ENCODE measurements around the gene USP17L30.
"Not testable (repeated sequence)": the region's sequence is repeated elsewhere in the genome, so short reads cannot be mapped to it uniquely, and the experiment has no call there.

Gene USP17L30, protein sequence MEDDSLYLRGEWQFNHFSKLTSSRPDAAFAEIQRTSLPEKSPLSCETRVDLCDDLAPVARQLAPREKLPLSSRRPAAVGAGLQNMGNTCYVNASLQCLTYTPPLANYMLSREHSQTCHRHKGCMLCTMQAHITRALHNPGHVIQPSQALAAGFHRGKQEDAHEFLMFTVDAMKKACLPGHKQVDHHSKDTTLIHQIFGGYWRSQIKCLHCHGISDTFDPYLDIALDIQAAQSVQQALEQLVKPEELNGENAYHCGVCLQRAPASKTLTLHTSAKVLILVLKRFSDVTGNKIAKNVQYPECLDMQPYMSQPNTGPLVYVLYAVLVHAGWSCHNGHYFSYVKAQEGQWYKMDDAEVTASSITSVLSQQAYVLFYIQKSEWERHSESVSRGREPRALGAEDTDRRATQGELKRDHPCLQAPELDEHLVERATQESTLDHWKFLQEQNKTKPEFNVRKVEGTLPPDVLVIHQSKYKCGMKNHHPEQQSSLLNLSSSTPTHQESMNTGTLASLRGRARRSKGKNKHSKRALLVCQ

DNA sequence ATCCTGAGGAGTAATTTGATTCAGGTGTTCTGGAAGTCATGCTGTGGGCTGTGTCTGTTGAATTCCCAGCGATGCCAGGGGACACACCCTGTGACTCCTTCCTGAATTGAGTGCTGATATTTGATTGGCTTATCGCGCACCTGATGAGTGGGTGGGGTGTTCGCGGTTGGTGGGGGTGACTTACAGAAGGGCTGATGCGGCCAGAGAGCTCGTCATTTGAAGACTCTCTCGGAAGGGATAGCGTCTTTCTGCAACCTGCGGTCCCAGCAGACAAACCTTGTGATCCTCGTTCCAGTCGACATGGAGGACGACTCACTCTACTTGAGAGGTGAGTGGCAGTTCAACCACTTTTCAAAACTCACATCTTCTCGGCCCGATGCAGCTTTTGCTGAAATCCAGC lies at the start of gene USP17L30:
USP17L30 (plus strand) TSS at position 301 of the 400 bp plus-strand sequence; CDS start at position 301, 0 bp downstream.
- DNase-seq (ENCODE audit: low spot score) = not testable (repeated sequence)

DNA sequence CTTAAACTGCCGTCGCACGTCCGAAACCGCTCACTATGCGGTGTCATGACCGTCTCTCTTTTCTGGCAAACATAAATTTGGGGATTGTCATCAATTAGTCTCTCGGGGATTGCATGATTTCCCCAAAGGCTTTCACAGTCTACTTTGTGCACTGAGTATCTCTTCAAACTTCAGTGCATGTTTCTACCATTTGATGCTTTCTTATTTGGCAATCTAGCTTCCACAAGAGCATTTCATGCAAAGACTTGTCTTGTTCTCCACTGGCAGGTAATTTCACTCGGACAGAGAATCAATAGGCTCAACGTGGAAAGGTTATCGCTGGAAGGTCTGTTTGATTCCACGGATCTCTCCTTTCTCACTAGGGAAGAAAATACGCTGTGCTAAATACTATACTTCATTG lies 38.7 kb upstream of the USP17L30 start:
- DNase-seq (ENCODE audit: low spot score) = not testable (repeated sequence)

DNA sequence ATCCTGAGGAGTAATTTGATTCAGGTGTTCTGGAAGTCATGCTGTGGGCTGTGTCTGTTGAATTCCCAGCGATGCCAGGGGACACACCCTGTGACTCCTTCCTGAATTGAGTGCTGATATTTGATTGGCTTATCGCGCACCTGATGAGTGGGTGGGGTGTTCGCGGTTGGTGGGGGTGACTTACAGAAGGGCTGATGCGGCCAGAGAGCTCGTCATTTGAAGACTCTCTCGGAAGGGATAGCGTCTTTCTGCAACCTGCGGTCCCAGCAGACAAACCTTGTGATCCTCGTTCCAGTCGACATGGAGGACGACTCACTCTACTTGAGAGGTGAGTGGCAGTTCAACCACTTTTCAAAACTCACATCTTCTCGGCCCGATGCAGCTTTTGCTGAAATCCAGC lies 38.1 kb upstream of the USP17L30 start, which contains the start of gene USP17L24:
USP17L24 (plus strand) TSS at position 301 of the 400 bp plus-strand sequence; CDS start at position 301, 0 bp downstream.
- not testable (repeated sequence) for DNase-seq (ENCODE audit: low spot score)

DNA sequence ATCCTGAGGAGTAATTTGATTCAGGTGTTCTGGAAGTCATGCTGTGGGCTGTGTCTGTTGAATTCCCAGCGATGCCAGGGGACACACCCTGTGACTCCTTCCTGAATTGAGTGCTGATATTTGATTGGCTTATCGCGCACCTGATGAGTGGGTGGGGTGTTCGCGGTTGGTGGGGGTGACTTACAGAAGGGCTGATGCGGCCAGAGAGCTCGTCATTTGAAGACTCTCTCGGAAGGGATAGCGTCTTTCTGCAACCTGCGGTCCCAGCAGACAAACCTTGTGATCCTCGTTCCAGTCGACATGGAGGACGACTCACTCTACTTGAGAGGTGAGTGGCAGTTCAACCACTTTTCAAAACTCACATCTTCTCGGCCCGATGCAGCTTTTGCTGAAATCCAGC lies 33.3 kb upstream of the USP17L30 start, which contains the start of gene USP17L25:
USP17L25 (plus strand) TSS at position 301 of the 400 bp plus-strand sequence; CDS start at position 301, 0 bp downstream.
- not testable (repeated sequence) for DNase-seq (ENCODE audit: low spot score)

DNA sequence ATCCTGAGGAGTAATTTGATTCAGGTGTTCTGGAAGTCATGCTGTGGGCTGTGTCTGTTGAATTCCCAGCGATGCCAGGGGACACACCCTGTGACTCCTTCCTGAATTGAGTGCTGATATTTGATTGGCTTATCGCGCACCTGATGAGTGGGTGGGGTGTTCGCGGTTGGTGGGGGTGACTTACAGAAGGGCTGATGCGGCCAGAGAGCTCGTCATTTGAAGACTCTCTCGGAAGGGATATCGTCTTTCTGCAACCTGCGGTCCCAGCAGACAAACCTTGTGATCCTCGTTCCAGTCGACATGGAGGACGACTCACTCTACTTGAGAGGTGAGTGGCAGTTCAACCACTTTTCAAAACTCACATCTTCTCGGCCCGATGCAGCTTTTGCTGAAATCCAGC lies 28.6 kb upstream of the USP17L30 start, which contains the start of gene USP17L26:
USP17L26 (plus strand) TSS at position 301 of the 400 bp plus-strand sequence; CDS start at position 301, 0 bp downstream.
- not testable (repeated sequence) for DNase-seq (ENCODE audit: low spot score)

DNA sequence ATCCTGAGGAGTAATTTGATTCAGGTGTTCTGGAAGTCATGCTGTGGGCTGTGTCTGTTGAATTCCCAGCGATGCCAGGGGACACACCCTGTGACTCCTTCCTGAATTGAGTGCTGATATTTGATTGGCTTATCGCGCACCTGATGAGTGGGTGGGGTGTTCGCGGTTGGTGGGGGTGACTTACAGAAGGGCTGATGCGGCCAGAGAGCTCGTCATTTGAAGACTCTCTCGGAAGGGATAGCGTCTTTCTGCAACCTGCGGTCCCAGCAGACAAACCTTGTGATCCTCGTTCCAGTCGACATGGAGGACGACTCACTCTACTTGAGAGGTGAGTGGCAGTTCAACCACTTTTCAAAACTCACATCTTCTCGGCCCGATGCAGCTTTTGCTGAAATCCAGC lies 23.8 kb upstream of the USP17L30 start, which contains the start of gene USP17L5:
USP17L5 (plus strand) TSS at position 301 of the 400 bp plus-strand sequence; CDS start at position 301, 0 bp downstream.
- DNase-seq (ENCODE audit: low spot score) = not testable (repeated sequence)

DNA sequence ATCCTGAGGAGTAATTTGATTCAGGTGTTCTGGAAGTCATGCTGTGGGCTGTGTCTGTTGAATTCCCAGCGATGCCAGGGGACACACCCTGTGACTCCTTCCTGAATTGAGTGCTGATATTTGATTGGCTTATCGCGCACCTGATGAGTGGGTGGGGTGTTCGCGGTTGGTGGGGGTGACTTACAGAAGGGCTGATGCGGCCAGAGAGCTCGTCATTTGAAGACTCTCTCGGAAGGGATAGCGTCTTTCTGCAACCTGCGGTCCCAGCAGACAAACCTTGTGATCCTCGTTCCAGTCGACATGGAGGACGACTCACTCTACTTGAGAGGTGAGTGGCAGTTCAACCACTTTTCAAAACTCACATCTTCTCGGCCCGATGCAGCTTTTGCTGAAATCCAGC lies 19.1 kb upstream of the USP17L30 start, which contains the start of gene USP17L27:
USP17L27 (plus strand) TSS at position 301 of the 400 bp plus-strand sequence; CDS start at position 301, 0 bp downstream.
- DNase-seq (ENCODE audit: low spot score) = not testable (repeated sequence)

DNA sequence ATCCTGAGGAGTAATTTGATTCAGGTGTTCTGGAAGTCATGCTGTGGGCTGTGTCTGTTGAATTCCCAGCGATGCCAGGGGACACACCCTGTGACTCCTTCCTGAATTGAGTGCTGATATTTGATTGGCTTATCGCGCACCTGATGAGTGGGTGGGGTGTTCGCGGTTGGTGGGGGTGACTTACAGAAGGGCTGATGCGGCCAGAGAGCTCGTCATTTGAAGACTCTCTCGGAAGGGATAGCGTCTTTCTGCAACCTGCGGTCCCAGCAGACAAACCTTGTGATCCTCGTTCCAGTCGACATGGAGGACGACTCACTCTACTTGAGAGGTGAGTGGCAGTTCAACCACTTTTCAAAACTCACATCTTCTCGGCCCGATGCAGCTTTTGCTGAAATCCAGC lies 14.3 kb upstream of the USP17L30 start, which contains the start of gene USP17L28:
USP17L28 (plus strand) TSS at position 301 of the 400 bp plus-strand sequence; CDS start at position 301, 0 bp downstream.
- DNase-seq (ENCODE audit: low spot score) = not testable (repeated sequence)

DNA sequence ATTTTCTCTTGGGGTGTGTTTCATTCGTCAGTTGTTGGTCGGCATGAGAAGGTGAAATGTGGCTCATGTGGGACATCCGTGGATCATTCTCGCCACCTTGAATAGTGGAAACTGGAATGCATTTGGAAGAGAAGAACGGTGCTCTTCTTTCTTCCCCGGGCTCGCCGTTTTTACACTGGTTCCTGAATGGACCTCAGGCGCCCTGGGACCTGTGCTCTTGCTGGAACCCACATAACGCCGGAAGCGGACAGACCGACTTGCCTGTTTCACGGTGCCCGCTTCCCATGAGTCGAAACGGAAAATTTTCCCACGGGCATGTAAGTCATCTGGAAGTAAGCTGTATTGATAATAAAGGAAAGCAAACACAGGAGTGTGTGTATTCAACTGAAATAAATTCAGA lies 12.1 kb upstream of the USP17L30 start:
- not testable (repeated sequence) for DNase-seq (ENCODE audit: low spot score)

DNA sequence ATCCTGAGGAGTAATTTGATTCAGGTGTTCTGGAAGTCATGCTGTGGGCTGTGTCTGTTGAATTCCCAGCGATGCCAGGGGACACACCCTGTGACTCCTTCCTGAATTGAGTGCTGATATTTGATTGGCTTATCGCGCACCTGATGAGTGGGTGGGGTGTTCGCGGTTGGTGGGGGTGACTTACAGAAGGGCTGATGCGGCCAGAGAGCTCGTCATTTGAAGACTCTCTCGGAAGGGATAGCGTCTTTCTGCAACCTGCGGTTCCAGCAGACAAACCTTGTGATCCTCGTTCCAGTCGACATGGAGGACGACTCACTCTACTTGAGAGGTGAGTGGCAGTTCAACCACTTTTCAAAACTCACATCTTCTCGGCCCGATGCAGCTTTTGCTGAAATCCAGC lies 9.6 kb upstream of the USP17L30 start, which contains the start of gene USP17L29:
USP17L29 (plus strand) TSS at position 301 of the 400 bp plus-strand sequence; CDS start at position 301, 0 bp downstream.
- not testable (repeated sequence) for DNase-seq (ENCODE audit: low spot score)

DNA sequence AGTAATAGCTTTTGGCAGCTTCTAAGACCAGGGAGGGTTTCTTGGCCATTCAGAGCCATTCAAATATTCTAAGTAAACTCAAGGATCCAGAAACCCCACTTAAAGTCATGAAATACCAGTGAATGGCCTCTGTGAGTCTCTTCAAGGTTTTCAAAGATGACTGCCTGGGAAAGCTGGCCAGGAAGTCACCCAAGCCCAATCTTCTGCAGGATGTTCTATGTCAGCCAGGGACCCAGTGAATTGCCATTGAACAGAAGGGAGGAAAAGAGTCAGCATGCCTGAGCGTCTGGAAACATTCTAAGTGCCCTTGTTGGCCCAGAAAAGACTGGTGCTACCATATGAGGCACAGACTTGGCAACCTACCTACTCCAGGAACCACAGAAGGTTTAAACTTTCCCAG lies 17.0 kb downstream of the USP17L30 start:
- DNase-seq (ENCODE audit: low spot score) = not testable (repeated sequence)

DNA sequence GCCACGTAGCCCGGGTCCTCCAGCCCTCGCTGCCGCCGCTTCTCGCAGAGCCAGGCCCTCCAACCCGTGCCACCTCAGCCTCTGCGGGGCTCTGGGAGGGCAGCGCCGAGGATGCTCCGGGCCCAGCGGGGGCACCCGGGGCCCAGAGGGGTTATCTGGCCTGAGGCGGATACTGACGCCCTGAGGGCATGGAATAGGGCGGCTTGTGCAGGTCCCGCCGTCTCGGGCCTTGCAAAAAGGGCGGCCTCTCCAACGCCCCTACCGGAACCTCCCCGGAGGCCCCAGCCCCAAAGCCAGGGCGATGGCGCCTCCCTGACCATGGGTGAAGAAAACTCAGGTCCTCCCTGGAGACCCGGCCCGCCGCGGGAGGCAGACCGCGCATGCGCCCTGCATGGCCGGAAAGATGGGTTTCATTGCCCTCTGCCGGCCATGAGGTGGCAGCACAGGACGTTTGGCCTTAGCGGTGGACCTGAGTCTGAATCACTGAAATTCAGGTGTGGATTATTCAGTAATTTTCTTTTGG lies 18.1 kb downstream of the USP17L30 start:
- DNase-seq (ENCODE audit: low spot score) = not testable (repeated sequence)

DNA sequence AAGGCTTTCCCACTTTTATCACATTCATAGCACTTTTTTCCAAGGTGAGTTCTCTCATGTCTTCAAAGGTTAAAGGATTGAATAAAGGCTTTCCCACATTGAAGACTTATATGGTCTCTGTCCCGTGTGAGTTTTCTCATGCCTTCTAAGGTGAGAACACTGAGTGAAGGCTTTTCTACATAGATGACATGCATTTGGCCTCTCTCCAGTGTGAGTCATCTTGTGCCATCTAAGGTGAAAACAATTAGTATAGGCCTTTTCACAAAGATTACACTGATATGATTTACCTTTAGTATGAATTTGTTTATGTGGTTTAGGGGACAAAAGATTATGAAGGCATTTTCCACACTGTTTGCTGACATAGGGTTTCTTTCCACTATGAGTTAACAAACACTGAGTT lies 21.2 kb downstream of the USP17L30 start:
- no peak for DNase-seq (ENCODE audit: low spot score)

DNA sequence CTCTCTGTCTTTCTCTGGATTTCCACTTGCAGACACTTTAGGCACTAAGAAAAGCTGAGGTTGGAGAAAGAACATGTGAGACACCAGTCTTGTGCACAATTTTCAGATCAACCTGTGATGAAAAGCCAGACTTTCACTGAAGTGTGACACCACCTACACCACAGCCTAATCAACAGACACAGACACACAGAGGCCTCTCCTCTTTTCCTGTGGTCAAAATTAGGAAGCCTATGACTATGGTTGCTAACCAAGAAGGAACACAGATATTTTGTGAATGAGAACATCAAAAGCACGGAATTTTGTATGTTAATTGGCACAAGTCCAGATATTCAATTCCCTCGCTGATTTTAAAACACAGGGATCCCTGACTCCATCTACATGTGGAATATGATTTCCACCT lies 26.1 kb downstream of the USP17L30 start:
- DNase-seq (ENCODE audit: low spot score) = not testable (repeated sequence)

DNA sequence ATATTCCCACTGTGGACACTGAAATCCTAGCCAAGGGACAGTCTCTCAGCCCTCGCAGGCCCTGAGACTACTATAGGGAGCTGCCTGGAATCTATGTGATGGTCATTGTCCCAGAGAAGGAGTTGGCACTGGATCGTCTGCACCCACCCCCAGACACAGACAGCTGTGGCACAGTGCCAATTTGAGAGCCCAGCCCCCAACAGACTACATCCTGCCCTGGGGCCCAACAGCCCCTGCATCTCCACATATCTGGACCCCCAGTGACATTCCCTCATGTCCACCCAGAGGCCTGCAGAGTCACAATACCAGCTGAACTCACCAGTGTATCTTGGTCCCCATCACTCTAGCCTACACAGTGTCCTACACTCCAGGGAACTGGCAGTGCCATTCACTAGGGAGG lies 42.8 kb downstream of the USP17L30 start:
- not testable (repeated sequence) for DNase-seq (ENCODE audit: low spot score)

DNA sequence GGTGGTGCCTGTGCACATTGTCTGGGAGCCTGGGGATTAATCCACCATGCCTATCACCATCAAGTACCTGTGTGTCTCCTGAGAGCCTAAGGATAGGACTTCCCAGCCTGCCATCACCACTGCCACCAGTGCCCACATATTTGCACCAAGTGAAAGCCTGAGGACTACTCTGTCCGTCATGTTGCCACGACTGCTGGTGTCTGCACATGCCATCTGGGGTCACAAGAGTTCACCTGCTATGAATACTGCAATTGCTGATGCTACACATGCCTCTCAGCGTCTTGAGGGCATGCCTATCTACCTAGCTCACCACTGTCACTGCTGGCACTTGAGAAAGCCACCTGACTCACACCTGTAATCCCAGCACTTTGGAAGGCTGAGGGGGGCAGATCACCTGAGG lies 43.6 kb downstream of the USP17L30 start:
- not testable (repeated sequence) for DNase-seq (ENCODE audit: low spot score)

DNA sequence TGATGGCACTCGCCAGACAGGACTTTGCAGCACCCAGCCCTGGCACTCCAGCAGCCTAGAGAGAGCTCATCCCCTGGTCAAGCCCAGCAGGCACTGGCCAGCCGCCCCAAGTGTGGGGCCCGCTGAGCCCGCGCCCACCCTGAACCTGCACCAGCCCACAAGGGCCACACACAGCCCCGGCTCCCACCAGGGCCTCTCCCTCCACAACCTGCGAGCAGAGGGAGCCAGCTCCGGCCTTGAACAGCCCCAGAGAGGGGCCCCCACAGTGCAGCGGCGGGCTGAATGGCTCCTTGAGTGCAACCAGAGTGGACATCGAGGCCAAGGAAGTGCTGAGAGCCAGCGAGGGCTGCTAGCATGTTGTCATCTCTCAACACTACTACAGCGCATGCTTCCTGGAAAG lies 46.9 kb downstream of the USP17L30 start:
- DNase-seq (ENCODE audit: low spot score) = no peak

Measured in hematopoietic multipotent progenitor cell treated with erythropoietin and hydrocortisone succinate and interleukin-3 and kit ligand, for 15 days (in vitro differentiated cells).